Smooth muscle cell (in vitro differentiated cells): ENCODE measurements around the gene ITGB1BP1. TPM values are rescaled to one million over a fixed set of nuclear protein-coding genes. Genes with fewer than 3 reads are reported as not detected.

Experiments
- DNase-seq: peaks from one replicate; lab custom pipeline; 2025; ENCODE audit not compliant: unreplicated experiment; lab: John Stamatoyannopoulos, UW
- H2AFZ ChIP-seq: fragments of 200-600 bp; sonication (generic); 2 replicates; pipeline ENCODE4 v1.6.0; 2016; ENCODE audit warnings: antibody characterized with exemption, low read depth, mild to moderate bottlenecking
- H3F3A ChIP-seq: fragments of 200-600 bp; sonication (generic); 2 replicates; pipeline ENCODE4 v1.6.0; 2017; ENCODE audit warnings: antibody characterized with exemption, low read depth
- H3K27ac ChIP-seq: fragments of 200-600 bp; sonication (generic); 2 replicates; pipeline ENCODE4 v1.5.1; 2016; ENCODE audit warnings: low read depth, mild to moderate bottlenecking
- H3K27me3 ChIP-seq: fragments of 200-600 bp; sonication (generic); 2 replicates; pipeline ENCODE4 v1.6.1; 2016; ENCODE audit warnings: low read depth, mild to moderate bottlenecking
- H3K36me3 ChIP-seq: fragments of 200-600 bp; sonication (generic); 2 replicates; pipeline ENCODE4 v1.5.1; 2016; ENCODE audit warnings: low read depth
- H3K4me1 ChIP-seq: fragments of 200-600 bp; sonication (generic); 2 replicates; pipeline ENCODE4 v1.5.1; 2016; ENCODE audit warnings: low read depth
- H3K4me2 ChIP-seq: fragments of 200-600 bp; sonication (generic); 2 replicates; pipeline ENCODE4 v1.6.0; 2016; ENCODE audit warnings: mild to moderate bottlenecking
- H3K4me3 ChIP-seq: fragments of 200-600 bp; sonication (generic); 2 replicates; pipeline ENCODE4 v1.5.1; 2016; ENCODE audit warnings: mild to moderate bottlenecking
- H3K79me2 ChIP-seq: fragments of 200-600 bp; sonication (generic); 2 replicates; pipeline ENCODE4 v1.6.0; 2016; ENCODE audit warnings: low read depth, mild to moderate bottlenecking
- H3K9ac ChIP-seq: fragments of 200-600 bp; sonication (generic); 2 replicates; pipeline ENCODE4 v1.6.0; 2016; ENCODE audit warnings: low read depth
- H3K9me3 ChIP-seq: fragments of 200-600 bp; sonication (generic); replicated peaks from 2 replicates; pipeline ENCODE4 v1.5.1; 2016; ENCODE audit warnings: low read depth
- H4K20me1 ChIP-seq: fragments of 200-600 bp; sonication (generic); 2 replicates; pipeline ENCODE4 v1.6.0; 2016; ENCODE audit warnings: low read depth
- CTCF ChIP-seq: fragments of 200-600 bp; sonication (generic); IDR thresholded peaks from 2 replicates; pipeline ENCODE4 v1.5.1; 2017; ENCODE audit warnings: borderline replicate concordance, mild to moderate bottlenecking, antibody characterized with exemption; ENCODE audit not compliant: insufficient read depth, poor library complexity, severe bottlenecking
- WGBS: methylation state at CpG from one replicate; pipeline ENCODE4 v1.1.7; 2016; ENCODE audit warnings: low lambda C conversion rate; 5-methylcytosine and 5-hydroxymethylcytosine counted together
- polyA plus RNA-seq: library from polyadenylated mRNA; unstranded; fragments of >200 nt; fragmentation: Nextera tagmentation; extraction: Ambion mirVana; gene quantifications from 2 replicates; pipeline ENCODE4 v1.2.1, GENCODE V29; 2016
- total RNA-seq: library from RNA; depleted of rRNA; stranded (reverse); fragments of >200 nt; gene quantifications from 2 replicates; pipeline ENCODE4 v1.2.3, GENCODE V29; 2014

The ITGB1BP1 gene
- total and polyA plus RNA-seq, 2 experiments from 2014 or later = 53.9 to 138 TPM

- TF ChIP-seq CTCF = no peak
- Histone ChIP-seq H3K4me2 (no peak overlapping the region), H2AFZ (no peak overlapping the region), H3K9ac (peak overlapping the region; percentile 71), H3F3A (peaks cover 19% of the 10 kb centered on the region), H3K9me3 (no peaks in the 10 kb centered on the region), H3K79me2 (peaks cover 66% of the 10 kb centered on the region), H3K36me3 (peaks cover 5% of the 10 kb centered on the region), H3K4me1 (peaks cover 13% of the 10 kb centered on the region), H3K27ac (peak overlapping the region; percentile 92), H3K27me3 (no peaks in the 10 kb centered on the region), H4K20me1 (no peaks in the 10 kb centered on the region), H3K4me3 (no peak overlapping the region)
- 94% methylated on average over 7 of the region's 7 CpGs for WGBS
- DNase-seq = no peak
Observed at GRCh38 chr2:9416962-9417316, 6.4 kb downstream of the ITGB1BP1 start.

- WGBS = 69% methylated on average over 9 of the region's 9 CpGs
- Histone ChIP-seq H3K9ac (peak overlapping the region; percentile 71), H3F3A (peaks cover 19% of the 10 kb centered on the region), H3K27me3 (no peaks in the 10 kb centered on the region), H3K36me3 (peaks cover 5% of the 10 kb centered on the region), H3K4me2 (peak overlapping the region; percentile 70), H3K4me1 (peaks cover 10% of the 10 kb centered on the region), H3K27ac (peak overlapping the region; percentile 92), H4K20me1 (no peaks in the 10 kb centered on the region), H2AFZ (no peak overlapping the region), H3K4me3 (no peak overlapping the region), H3K79me2 (peaks cover 61% of the 10 kb centered on the region), H3K9me3 (no peaks in the 10 kb centered on the region)
- no peak for TF ChIP-seq CTCF
- no peak for DNase-seq
Observed at GRCh38 chr2:9416267-9416961, 6.9 kb downstream of the ITGB1BP1 start.

GRCh38 chr2:9415516-9416169 lies 7.7 kb downstream of the ITGB1BP1 start:
- H3K4me3 ChIP-seq = no peak overlapping the region
- H3K9me3 ChIP-seq = no peaks in the 10 kb centered on the region
- TF ChIP-seq CTCF = no peak
- H3K27me3 ChIP-seq = no peaks in the 10 kb centered on the region
- no peak for DNase-seq
- peaks cover 10% of the 10 kb centered on the region for H3K36me3 ChIP-seq
- no peak overlapping the region for H2AFZ ChIP-seq
- H3K9ac ChIP-seq = peak overlapping the region; percentile 71
- H3K4me1 ChIP-seq = peaks cover 10% of the 10 kb centered on the region
- H3K4me2 ChIP-seq = peak overlapping the region; percentile 70
- 41% methylated on average over 16 of the region's 16 CpGs for WGBS
- H4K20me1 ChIP-seq = no peaks in the 10 kb centered on the region
- H3K27ac ChIP-seq = peak overlapping the region; percentile 92
- peaks cover 19% of the 10 kb centered on the region for H3F3A ChIP-seq
- H3K79me2 ChIP-seq = peaks cover 57% of the 10 kb centered on the region

GRCh38 chr2:9412781-9413180 lies 10.5 kb downstream of the ITGB1BP1 start:
- DNase-seq = no peak
- WGBS = 91% methylated on average over 7 of the region's 7 CpGs
- no peak for TF ChIP-seq CTCF

More at GRCh38 chr2:9412781-9413180, 10.5 kb downstream of the ITGB1BP1 start:
- H2AFZ ChIP-seq = no peak overlapping the region
- no peak overlapping the region for H3K27ac ChIP-seq
- no peaks in the 10 kb centered on the region for H3K9me3 ChIP-seq
- no peaks in the 10 kb centered on the region for H3K27me3 ChIP-seq
- no peak overlapping the region for H3K4me2 ChIP-seq
- peaks cover 10% of the 10 kb centered on the region for H3K4me1 ChIP-seq
- peaks cover 28% of the 10 kb centered on the region for H3K79me2 ChIP-seq
- no peak overlapping the region for H3K4me3 ChIP-seq
- H4K20me1 ChIP-seq = no peaks in the 10 kb centered on the region
- peaks cover 31% of the 10 kb centered on the region for H3F3A ChIP-seq
- peaks cover 11% of the 10 kb centered on the region for H3K36me3 ChIP-seq
- no peak overlapping the region for H3K9ac ChIP-seq
